HG02763 (cell line): ENCODE measurements around the gene RPL38.
A peak's percentile ranks its signal among the peaks of the same experiment; 100 is the strongest.

Experiments
- ATAC-seq: cut with Tn5 transposase; IDR thresholded peaks from one replicate; pipeline ENCODE4 v1.9.1; 2021; ENCODE audit warnings: mild to moderate bottlenecking, moderate library complexity; ENCODE audit not compliant: unreplicated experiment

The RPL38 gene

GRCh38 chr17:74203439-74204240, at the start of gene RPL38:
Gene RPL38, plus strand, starts transcription at chr17:74203678. Its CDS starts 278 bp downstream, at chr17:74203956.
- ATAC-seq = peak; percentile 69

GRCh38 chr17:74153821-74154430, 49.6 kb upstream of the RPL38 start:
- ATAC-seq = no peak

GRCh38 chr17:74156878-74157277, 46.6 kb upstream of the RPL38 start:
- no peak for ATAC-seq

- no peak for ATAC-seq
These were observed 46.1 kb upstream of the RPL38 start for GRCh38 chr17:74157366-74157765.

- no peak for ATAC-seq
These were observed 44.7 kb upstream of the RPL38 start for GRCh38 chr17:74158761-74159160.

- no peak for ATAC-seq
These were observed 44.1 kb upstream of the RPL38 start for GRCh38 chr17:74159226-74159840.

GRCh38 chr17:74160656-74161502, 42.6 kb upstream of the RPL38 start:
- ATAC-seq = no peak

GRCh38 chr17:74161503-74161875, 42.0 kb upstream of the RPL38 start:
- ATAC-seq = no peak

- no peak for ATAC-seq
These were observed 40.1 kb upstream of the RPL38 start for GRCh38 chr17:74163271-74163821.

- no peak for ATAC-seq
These were observed 39.6 kb upstream of the RPL38 start for GRCh38 chr17:74163836-74164235.

- ATAC-seq = no peak
These were observed 38.9 kb upstream of the RPL38 start for GRCh38 chr17:74164446-74165045.

- no peak for ATAC-seq
These were observed 37.6 kb upstream of the RPL38 start for GRCh38 chr17:74165797-74166365.

- no peak for ATAC-seq
These were observed 32.6 kb upstream of the RPL38 start for GRCh38 chr17:74170924-74171323.

GRCh38 chr17:74172700-74173099, 30.8 kb upstream of the RPL38 start:
- no peak for ATAC-seq

GRCh38 chr17:74176546-74177001, 26.9 kb upstream of the RPL38 start:
- ATAC-seq = no peak

GRCh38 chr17:74177018-74177450, 26.4 kb upstream of the RPL38 start:
- ATAC-seq = no peak

- no peak for ATAC-seq
These were observed 23.9 kb upstream of the RPL38 start for GRCh38 chr17:74179576-74179975.

- no peak for ATAC-seq
These were observed 23.1 kb upstream of the RPL38 start for GRCh38 chr17:74180336-74180735.

- no peak for ATAC-seq
These were observed 22.1 kb upstream of the RPL38 start for GRCh38 chr17:74181341-74181740.
